ENCODE results near the gene PLCB1. TPM values are rescaled to one million over a fixed set of nuclear protein-coding genes. Genes with fewer than 3 reads are reported as not detected.

Gene PLCB1
- total and polyA plus RNA-seq, 2 of the 4 experiments (the other 2 are of a cell fraction): 5.6 to 16.1 TPM

GRCh38 chr20:8721098-8721497 is 589.0 kb downstream of the PLCB1 start:
- BruUV-seq (replicated peaks): no TSS peak
- Histone ChIP-seq H3K9me1 (ENCODE audit: insufficient read depth, low read length) (no peaks in the 10 kb centered on the region), H2BK20ac (ENCODE audit: low read depth, low read length) (no peak overlapping the region), H4K5ac (ENCODE audit: low read depth, low read length) (no peak overlapping the region), H2BK5ac (ENCODE audit: low read depth, low read length, poor library complexity, severe bottlenecking) (no peak overlapping the region), H3K23ac (ENCODE audit: low read depth, low read length) (no peak overlapping the region), H3K14ac (replicated peaks; ENCODE audit: low read depth, low read length) (no peak overlapping the region), H2BK15ac (ENCODE audit: low read depth, low read length) (no peak overlapping the region), H4K8ac (ENCODE audit: low read depth in 2 of 2, low read length in 2 of 2) (no peak overlapping the region), H2AFZ (replicated peaks; ENCODE audit: low read length, poor library complexity) (no peak overlapping the region), H4K91ac (ENCODE audit: insufficient read depth, low read depth, low read length) (no peak overlapping the region), H3K18ac (ENCODE audit: low read depth, low read length) (no peak overlapping the region), H3K4ac (ENCODE audit: low read depth, low read length) (no peak overlapping the region), H4K20me1 (ENCODE audit: insufficient read depth, low read length) (no peaks in the 10 kb centered on the region), H2AK5ac (ENCODE audit: low read depth, low read length) (no peak overlapping the region), H2BK120ac (ENCODE audit: low read depth, low read length) (no peak overlapping the region), H3K9ac (ENCODE audit: low read depth, low read length) (no peak overlapping the region), H3K9me3 (ENCODE audit: control insufficient read depth, insufficient read depth, low read length) (no peaks in the 10 kb centered on the region), H3K27me3 (ENCODE audit: control insufficient read depth, insufficient read depth, low read length) (no peaks in the 10 kb centered on the region), H3K4me3 (ENCODE audit: insufficient read depth, low read depth, low read length) (no peak overlapping the region), H3K27ac (ENCODE audit: insufficient read depth, low read length) (no peak overlapping the region), H2AK9ac (replicated peaks; ENCODE audit: low read depth, low read length, poor library complexity) (no peak overlapping the region), H3K4me1 (ENCODE audit: control insufficient read depth, insufficient read depth, low read length) (no peaks in the 10 kb centered on the region), H3K4me2 (ENCODE audit: low read depth, low read length) (no peak overlapping the region), H3K56ac (ENCODE audit: extremely low read depth, insufficient read depth, low read length) (no peak overlapping the region), H3K79me1 (ENCODE audit: low read depth in 1 of 2, low read length in 2 of 2) (no peaks in the 10 kb centered on the region), H3K36me3 (ENCODE audit: control insufficient read depth, insufficient read depth, low read length) (no peaks in the 10 kb centered on the region; the same call in 1 of the 2 replicates)
- ChIA-PET POLR2A (ENCODE audit: unreplicated experiment) (no interaction called here), CTCF (interaction anchor here (0.6 to 3.6 kb wide), 23 partner anchors 10 to 795 kb away, joined by 3 to 73 read pairs (median 5); partner anchors contain the start of gene PLCB1)
- intact Hi-C loops (cut with micrococcal nuclease): loop anchor here (1.0 to 5.0 kb wide), 6 partner anchors 184 to 1954 kb away; partner anchors contain the start of genes BMP2 and PLCB1
- in situ Hi-C loops (cut with MboI; ENCODE audit: low sequenced_read_pairs): loop anchor here (5.0 to 25.0 kb wide), 4 partner anchors 309 to 789 kb away; no protein-coding TSS in a partner anchor
- no CpG with 5 or more reads among the region's 5 CpGs for WGBS, 2 experiments (ENCODE audit: extremely low coverage in 2 of 2, insufficient read length in 1 of 2)
- ATAC-seq (ENCODE audit: low read depth): peak; percentile 88
- dilution Hi-C loops (cut with HindIII; ENCODE audit: low sequenced_read_pairs, unreplicated experiment): no loop called here
- DNase-seq: peak; percentile 67
- TF ChIP-seq RAD21 (IDR thresholded peaks at IDR 0.05; ENCODE audit: low read length) (peak; percentile 93), POLR2A (IDR thresholded peaks at IDR 0.05; ENCODE audit: low read depth, low read length) (peak; percentile 38; the same call in 1 of the 2 replicates), SMC3 (IDR thresholded peaks at IDR 0.05; ENCODE audit: low read depth, low read length) (peak; percentile 84), CTCF (conservative IDR thresholded peaks at IDR 0.05; ENCODE audit: low read depth, low read length) (peak; percentile 89), FOS (IDR thresholded peaks at IDR 0.05; ENCODE audit: low read depth, low read length) (no peak)
